ENCODE results near the gene BCAT1. TPM values are rescaled to one million over a fixed set of nuclear protein-coding genes. Genes with fewer than 3 reads are reported as not detected.

Gene BCAT1
- total and polyA plus RNA-seq, 2 of the 8 experiments (the other 6 are each of a cell fraction or from before 2014, with no cell fraction given): 19.7 to 263 TPM

DNA sequence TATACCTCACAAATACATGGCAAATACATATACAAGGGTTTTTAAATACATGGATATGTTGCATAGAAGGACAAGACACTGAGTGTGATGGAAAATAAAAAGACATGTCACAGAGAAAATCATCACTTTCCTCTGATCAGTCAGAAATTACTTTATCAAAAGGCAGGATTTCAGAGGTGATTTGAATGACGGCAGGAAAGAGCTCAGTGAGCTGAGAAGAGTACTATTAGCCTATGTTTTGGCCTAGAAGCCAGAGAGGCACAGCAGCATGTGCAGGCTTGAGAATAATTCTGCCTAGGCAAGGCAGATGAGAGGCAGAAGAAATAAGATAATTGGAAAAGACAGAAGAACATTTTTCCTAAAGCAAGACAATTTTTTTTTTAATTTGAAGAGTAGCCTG lies 94.9 kb downstream of the BCAT1 start:
- POLR2A ChIA-PET (ENCODE audit: partially characterized antibody): interaction anchor here (1.0 to 1.4 kb wide), 4 partner anchors 8 to 95 kb away, joined by 3 to 7 read pairs (median 4); partner anchors contain the start of gene BCAT1
- Histone ChIP-seq H3K9me3 (ENCODE audit: insufficient read depth in 2 of 2, low read depth in 1 of 2, low read length in 1 of 2) (peaks cover 8 to 9% of the 10 kb centered on the region in 2 experiments; a peak in 3 of 4 replicates), H3K27ac (ENCODE audit: low read depth, low read length) (no peak overlapping the region), H4K5ac (ENCODE audit: insufficient read length, low read depth, low read length) (no peak overlapping the region), H3K23ac (ENCODE audit: insufficient read length) (no peak overlapping the region), H3K56ac (replicated peaks; ENCODE audit: insufficient read length, low read depth, low read length) (no peak overlapping the region), H2BK120ac (replicated peaks; ENCODE audit: low read depth, low read length) (no peak overlapping the region), H4K91ac (replicated peaks; ENCODE audit: insufficient read length, low read length) (no peak overlapping the region), H2BK20ac (ENCODE audit: low read length) (no peak overlapping the region), H2AFZ (ENCODE audit: low read length) (no peak overlapping the region), H3K14ac (ENCODE audit: insufficient read length) (no peak overlapping the region), H3K23me2 (ENCODE audit: low read depth, low read length) (peaks cover 3% of the 10 kb centered on the region; the same call in 1 of the 2 replicates), H3K4me1 (replicated peaks in 1 of 4; ENCODE audit: control insufficient read depth in 3 of 4, insufficient read depth in 4 of 4, low read length in 3 of 4) (peaks cover 0 to 2% (median under 1%) of the 10 kb centered on the region in 4 experiments; a peak in 2 of 7 replicates), H3K36me3 (ENCODE audit: control insufficient read depth in 2 of 4, insufficient read depth in 4 of 4, low read length in 3 of 4) (peaks cover 6 to 26% (median 13%) of the 10 kb centered on the region in 4 experiments; a peak in 5 of 8 replicates), H2AK5ac (ENCODE audit: low read depth, low read length) (no peak overlapping the region), H3K79me2 (ENCODE audit: control insufficient read depth in 1 of 2, insufficient read depth in 2 of 2, low read length in 2 of 2) (peaks cover 0 to 3% of the 10 kb centered on the region in 2 experiments; a peak in 1 of 4 replicates), H3K79me1 (ENCODE audit: low read depth, low read length) (peaks cover 3% of the 10 kb centered on the region; the same call in 1 of the 2 replicates), H3K27me3 (replicated peaks in 1 of 4; ENCODE audit: control insufficient read depth in 3 of 4, extremely low read depth in 1 of 4, insufficient read depth in 3 of 4, low read length in 3 of 4) (no peaks in the 10 kb centered on the region), H2BK5ac (ENCODE audit: low read depth, low read length) (no peak overlapping the region), H2BK12ac (ENCODE audit: low read depth, low read length) (no peak overlapping the region), H3K4me2 (ENCODE audit: insufficient read depth in 1 of 2, low read depth in 2 of 2, low read length in 2 of 2) (no peak overlapping the region), H3K4ac (replicated peaks; ENCODE audit: insufficient read length, low read depth, low read length) (no peak overlapping the region), H2BK15ac (ENCODE audit: low read length) (no peak overlapping the region), H4K20me1 (replicated peaks in 1 of 2; ENCODE audit: control insufficient read depth in 1 of 2, insufficient read depth in 2 of 2, low read length in 2 of 2) (no peaks in the 10 kb centered on the region), H4K8ac (ENCODE audit: extremely low read depth, insufficient read depth, low read length) (no peak overlapping the region), H3K9ac (replicated peaks in 1 of 4; ENCODE audit: extremely low read depth in 1 of 4, low read depth in 3 of 4, low read length in 3 of 4) (no peak overlapping the region), H3K18ac (ENCODE audit: extremely low read depth, low read length) (no peak overlapping the region), H3K4me3 (ENCODE audit: extremely low read depth in 1 of 4, insufficient read depth in 2 of 4, low read depth in 3 of 4, low read length in 4 of 4) (no peak overlapping the region)
- no peak for DNase-seq (ENCODE audit: low read depth in 1 of 2, low spot score in 2 of 2)
- no peak for FAIRE-seq
- CTCF ChIA-PET (ENCODE audit: partially characterized antibody): interaction anchor here (0.6 to 2.6 kb wide), 5 partner anchors 12 to 301 kb away, joined by 3 to 7 read pairs (median 3); no protein-coding TSS in a partner anchor
- TF ChIP-seq TAF7 (optimal IDR thresholded peaks at IDR 0.05; ENCODE audit: borderline replicate concordance, low read depth, low read length) (no peak), JUN (IDR thresholded peaks at IDR 0.05; ENCODE audit: low read depth, low read length) (no peak), NANOG (IDR thresholded peaks at IDR 0.05; ENCODE audit: insufficient read depth, low read depth, low read length, poor library complexity, severe bottlenecking) (no peak), POU5F1 (IDR thresholded peaks at IDR 0.05; ENCODE audit: low read depth, low read length) (no peak), SIN3A (conservative IDR thresholded peaks at IDR 0.05 in 1 of 2, IDR thresholded peaks at IDR 0.05 in 1 of 2; ENCODE audit: low read depth in 1 of 2, low read length in 2 of 2) (no peak), SP4 (IDR thresholded peaks at IDR 0.05; ENCODE audit: low read length) (no peak), KDM5A (IDR thresholded peaks at IDR 0.05; ENCODE audit: low read length) (no peak), ZNF274 (IDR thresholded peaks at IDR 0.05; ENCODE audit: borderline replicate concordance, extremely low read depth, low read length) (no peak), RNF2 (IDR thresholded peaks at IDR 0.05; ENCODE audit: borderline replicate concordance, low read depth, low read length, missing control alignments, poor library complexity, severe bottlenecking) (no peak), CHD2 (IDR thresholded peaks at IDR 0.05; ENCODE audit: low read length) (no peak), ASH2L (IDR thresholded peaks at IDR 0.05; ENCODE audit: low read length) (no peak), CBX5 (IDR thresholded peaks at IDR 0.05; ENCODE audit: low read depth, low read length) (no peak)
- TF ChIP-seq, protein P1, sequence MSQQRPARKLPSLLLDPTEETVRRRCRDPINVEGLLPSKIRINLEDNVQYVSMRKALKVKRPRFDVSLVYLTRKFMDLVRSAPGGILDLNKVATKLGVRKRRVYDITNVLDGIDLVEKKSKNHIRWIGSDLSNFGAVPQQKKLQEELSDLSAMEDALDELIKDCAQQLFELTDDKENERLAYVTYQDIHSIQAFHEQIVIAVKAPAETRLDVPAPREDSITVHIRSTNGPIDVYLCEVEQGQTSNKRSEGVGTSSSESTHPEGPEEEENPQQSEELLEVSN (IDR thresholded peaks at IDR 0.05): no peak
- WGBS, 2 experiments (ENCODE audit: extremely low coverage in 1 of 2, insufficient coverage in 1 of 2, insufficient read length in 1 of 2, insufficient replicate concordance in 2 of 2, low coverage in 1 of 2, low lambda C conversion rate in 2 of 2, missing lambda C conversion rate in 1 of 2): 83% methylated on average over 1 of the region's 1 CpG; no CpG with 5 or more reads in 1 of the 2 experiments

Data from H1 (cell line).